Measurements from ENCODE around the gene GATAD2A. TPM values are rescaled to one million over a fixed set of nuclear protein-coding genes. Genes with fewer than 3 reads are reported as not detected.

GATAD2A gene
- total and polyA plus RNA-seq, 2 of the 13 experiments (the other 11 are each of a cell fraction or from before 2014, with no cell fraction given) = 16.8 to 28.6 TPM

- TF ChIP-seq, protein P1, sequence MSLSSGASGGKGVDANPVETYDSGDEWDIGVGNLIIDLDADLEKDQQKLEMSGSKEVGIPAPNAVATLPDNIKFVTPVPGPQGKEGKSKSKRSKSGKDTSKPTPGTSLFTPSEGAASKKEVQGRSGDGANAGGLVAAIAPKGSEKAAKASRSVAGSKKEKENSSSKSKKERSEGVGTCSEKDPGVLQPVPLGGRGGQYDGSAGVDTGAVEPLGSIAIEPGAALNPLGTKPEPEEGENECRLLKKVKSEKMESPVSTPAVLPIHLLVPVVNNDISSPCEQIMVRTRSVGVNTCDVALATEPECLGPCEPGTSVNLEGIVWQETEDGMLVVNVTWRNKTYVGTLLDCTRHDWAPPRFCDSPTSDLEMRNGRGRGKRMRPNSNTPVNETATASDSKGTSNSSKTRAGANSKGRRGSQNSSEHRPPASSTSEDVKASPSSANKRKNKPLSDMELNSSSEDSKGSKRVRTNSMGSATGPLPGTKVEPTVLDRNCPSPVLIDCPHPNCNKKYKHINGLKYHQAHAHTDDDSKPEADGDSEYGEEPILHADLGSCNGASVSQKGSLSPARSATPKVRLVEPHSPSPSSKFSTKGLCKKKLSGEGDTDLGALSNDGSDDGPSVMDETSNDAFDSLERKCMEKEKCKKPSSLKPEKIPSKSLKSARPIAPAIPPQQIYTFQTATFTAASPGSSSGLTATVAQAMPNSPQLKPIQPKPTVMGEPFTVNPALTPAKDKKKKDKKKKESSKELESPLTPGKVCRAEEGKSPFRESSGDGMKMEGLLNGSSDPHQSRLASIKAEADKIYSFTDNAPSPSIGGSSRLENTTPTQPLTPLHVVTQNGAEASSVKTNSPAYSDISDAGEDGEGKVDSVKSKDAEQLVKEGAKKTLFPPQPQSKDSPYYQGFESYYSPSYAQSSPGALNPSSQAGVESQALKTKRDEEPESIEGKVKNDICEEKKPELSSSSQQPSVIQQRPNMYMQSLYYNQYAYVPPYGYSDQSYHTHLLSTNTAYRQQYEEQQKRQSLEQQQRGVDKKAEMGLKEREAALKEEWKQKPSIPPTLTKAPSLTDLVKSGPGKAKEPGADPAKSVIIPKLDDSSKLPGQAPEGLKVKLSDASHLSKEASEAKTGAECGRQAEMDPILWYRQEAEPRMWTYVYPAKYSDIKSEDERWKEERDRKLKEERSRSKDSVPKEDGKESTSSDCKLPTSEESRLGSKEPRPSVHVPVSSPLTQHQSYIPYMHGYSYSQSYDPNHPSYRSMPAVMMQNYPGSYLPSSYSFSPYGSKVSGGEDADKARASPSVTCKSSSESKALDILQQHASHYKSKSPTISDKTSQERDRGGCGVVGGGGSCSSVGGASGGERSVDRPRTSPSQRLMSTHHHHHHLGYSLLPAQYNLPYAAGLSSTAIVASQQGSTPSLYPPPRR (CRISPR knock-in tag; IDR thresholded peaks at IDR 0.05; ENCODE audit: borderline replicate concordance) = peak; percentile 52; the same call in 1 of the 2 replicates
- TF ChIP-seq BHLHE40 (IDR thresholded peaks at IDR 0.05; ENCODE audit: low read length) (no peak), THAP8 (CRISPR knock-in tag; IDR thresholded peaks at IDR 0.05; ENCODE audit: borderline replicate concordance) (peak; percentile 80), CAMTA2 (CRISPR knock-in tag; IDR thresholded peaks at IDR 0.05; ENCODE audit: borderline replicate concordance) (0 out of 2 replicates have a peak, but pooled peaks have one; percentile 44), ZNF10 (CRISPR knock-in tag; IDR thresholded peaks at IDR 0.05; ENCODE audit: borderline replicate concordance, low read depth) (no peak), CEBPG (CRISPR knock-in tag; IDR thresholded peaks at IDR 0.05) (no peak), MTF2 (CRISPR knock-in tag; IDR thresholded peaks at IDR 0.05; ENCODE audit: borderline replicate concordance) (no peak), MEIS1 (CRISPR knock-in tag; IDR thresholded peaks at IDR 0.05; ENCODE audit: borderline replicate concordance) (peak; percentile 57; the same call in 1 of the 2 replicates), RELA (CRISPR knock-in tag; IDR thresholded peaks at IDR 0.05) (no peak), ZC3H13 (CRISPR knock-in tag; IDR thresholded peaks at IDR 0.05) (peak; percentile 94), NR1H2 (CRISPR knock-in tag; IDR thresholded peaks at IDR 0.05; ENCODE audit: borderline replicate concordance, low read depth) (peak; percentile 87; the same call in 1 of the 2 replicates), NCOR1 (IDR thresholded peaks at IDR 0.05; ENCODE audit: borderline replicate concordance, low read length) (no peak), HINFP (CRISPR knock-in tag; IDR thresholded peaks at IDR 0.05; ENCODE audit: low read depth) (peak; percentile 74; the same call in 1 of the 2 replicates), ZNF629 (CRISPR knock-in tag; conservative IDR thresholded peaks at IDR 0.05) (peak; percentile 59), ZNF788 (CRISPR knock-in tag; IDR thresholded peaks at IDR 0.05; ENCODE audit: borderline replicate concordance) (peak; percentile 69; the same call in 1 of the 2 replicates), NFRKB (IDR thresholded peaks at IDR 0.05) (no peak), NR3C1 (CRISPR knock-in tag; IDR thresholded peaks at IDR 0.05) (no peak), ZFP90 (CRISPR knock-in tag; IDR thresholded peaks at IDR 0.05; ENCODE audit: borderline replicate concordance) (peak; percentile 88; the same call in 1 of the 2 replicates), PHB2 (IDR thresholded peaks at IDR 0.05; ENCODE audit: partially characterized antibody) (no peak)
- TF ChIP-seq, protein P2, sequence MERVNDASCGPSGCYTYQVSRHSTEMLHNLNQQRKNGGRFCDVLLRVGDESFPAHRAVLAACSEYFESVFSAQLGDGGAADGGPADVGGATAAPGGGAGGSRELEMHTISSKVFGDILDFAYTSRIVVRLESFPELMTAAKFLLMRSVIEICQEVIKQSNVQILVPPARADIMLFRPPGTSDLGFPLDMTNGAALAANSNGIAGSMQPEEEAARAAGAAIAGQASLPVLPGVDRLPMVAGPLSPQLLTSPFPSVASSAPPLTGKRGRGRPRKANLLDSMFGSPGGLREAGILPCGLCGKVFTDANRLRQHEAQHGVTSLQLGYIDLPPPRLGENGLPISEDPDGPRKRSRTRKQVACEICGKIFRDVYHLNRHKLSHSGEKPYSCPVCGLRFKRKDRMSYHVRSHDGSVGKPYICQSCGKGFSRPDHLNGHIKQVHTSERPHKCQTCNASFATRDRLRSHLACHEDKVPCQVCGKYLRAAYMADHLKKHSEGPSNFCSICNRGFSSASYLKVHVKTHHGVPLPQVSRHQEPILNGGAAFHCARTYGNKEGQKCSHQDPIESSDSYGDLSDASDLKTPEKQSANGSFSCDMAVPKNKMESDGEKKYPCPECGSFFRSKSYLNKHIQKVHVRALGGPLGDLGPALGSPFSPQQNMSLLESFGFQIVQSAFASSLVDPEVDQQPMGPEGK (CRISPR knock-in tag; IDR thresholded peaks at IDR 0.05) = peak; percentile 57
These were observed at the start of gene GATAD2A (continued) for GRCh38 chr19:19404879-19405860.
